DOHH2 (cell line): ENCODE measurements around the gene OR5P2.
"Not testable (repeated sequence)": the region's sequence is repeated elsewhere in the genome, so short reads cannot be mapped to it uniquely, and the experiment has no call there.

Experiments
- H3F3A ChIP-seq: fragments of 200-600 bp; sonication (generic), shearing (Covaris generic); 2 replicates; pipeline ENCODE4 v1.6.0; 2016; ENCODE audit warnings: antibody characterized with exemption, mild to moderate bottlenecking; ENCODE audit not compliant: control insufficient read depth, insufficient read depth
- H3K27ac ChIP-seq: fragments of 200-600 bp; sonication (generic); 2 replicates; pipeline ENCODE4 v1.5.1; 2014; ENCODE audit warnings: low read depth, mild to moderate bottlenecking, low read length, moderate library complexity
- H3K27me3 ChIP-seq: fragments of 200-600 bp; sonication (generic); 2 replicates; pipeline ENCODE4 v1.6.1; 2014; ENCODE audit warnings: mild to moderate bottlenecking, low read length, mixed read lengths; ENCODE audit not compliant: control insufficient read depth
- H3K36me3 ChIP-seq: fragments of 200-600 bp; sonication (generic); 2 replicates; pipeline ENCODE4 v1.6.1; 2014; ENCODE audit warnings: mild to moderate bottlenecking, low read length, moderate library complexity, mixed read lengths; ENCODE audit not compliant: control insufficient read depth
- H3K4me1 ChIP-seq: fragments of 200-600 bp; sonication (generic); 2 replicates; pipeline ENCODE4 v1.6.1; 2014; ENCODE audit warnings: mild to moderate bottlenecking, low read length, mixed read lengths; ENCODE audit not compliant: control insufficient read depth
- H3K4me2 ChIP-seq: fragments of 200-600 bp; sonication (generic); 2 replicates; pipeline ENCODE4 v1.6.0; 2014; ENCODE audit warnings: mild to moderate bottlenecking, low read length, moderate library complexity
- H3K4me3 ChIP-seq: fragments of 200-600 bp; sonication (generic); 2 replicates; pipeline ENCODE4 v1.5.1; 2014; ENCODE audit warnings: mild to moderate bottlenecking, low read length, mixed read lengths
- H3K79me2 ChIP-seq: fragments of 200-600 bp; sonication (generic); 2 replicates; pipeline ENCODE4 v1.6.1; 2014; ENCODE audit warnings: mild to moderate bottlenecking, low read length, mixed read lengths; ENCODE audit not compliant: control insufficient read depth
- H3K9me2 ChIP-seq: fragments of 200-600 bp; sonication (generic); replicated peaks from 2 replicates; pipeline ENCODE4 v1.6.1; 2014; ENCODE audit warnings: mild to moderate bottlenecking, low read length, mixed read lengths; ENCODE audit not compliant: control insufficient read depth
- H3K9me3 ChIP-seq: fragments of 200-600 bp; sonication (generic); 2 replicates; pipeline ENCODE4 v1.6.1; 2014; ENCODE audit warnings: antibody characterized with exemption, low read length, mixed read lengths; ENCODE audit not compliant: control insufficient read depth, insufficient read depth
- H4K20me1 ChIP-seq: fragments of 200-600 bp; sonication (generic); 2 replicates; pipeline ENCODE4 v1.6.0; 2014; ENCODE audit warnings: low read depth, mild to moderate bottlenecking, antibody characterized with exemption, low read length, moderate library complexity; ENCODE audit not compliant: control insufficient read depth, insufficient read depth
- EZH2phosphoT487 ChIP-seq: fragments of 200-600 bp; sonication (generic); IDR thresholded peaks from 2 replicates; pipeline ENCODE4 v1.6.1; 2017; ENCODE audit warnings: borderline replicate concordance, mild to moderate bottlenecking, antibody characterized with exemption, low read length, moderate library complexity, mixed read lengths
- TF ChIP-seq, protein P1 (sequence below): fragments of 200-600 bp; sonication (generic); IDR thresholded peaks from one replicate; pipeline ENCODE4 v1.5.1; 2014; ENCODE audit warnings: antibody characterized with exemption, mild to moderate bottlenecking, low read depth, low read length; ENCODE audit not compliant: poor library complexity, severe bottlenecking

Gene OR5P2

DNA sequence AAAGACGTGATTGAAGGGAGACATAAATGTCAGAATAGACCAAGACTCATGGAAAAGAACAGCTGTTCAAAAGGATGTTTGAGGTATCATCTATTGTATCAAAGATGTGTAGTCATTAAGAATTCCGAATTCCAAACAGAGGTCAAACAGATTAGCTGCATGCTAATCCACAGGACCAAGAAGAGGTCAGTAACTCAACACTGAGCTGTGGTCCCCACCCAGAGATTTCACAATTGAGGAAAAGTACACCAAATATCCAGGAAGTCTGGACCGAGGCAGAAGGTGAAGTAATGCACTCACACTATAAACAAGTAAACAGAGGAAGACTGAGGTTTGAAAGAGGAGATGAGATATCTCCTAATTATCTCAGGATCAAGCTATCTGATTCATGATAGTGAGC, 29.6 kb upstream of the OR5P2 start:
- H4K20me1 ChIP-seq = no peaks in the 10 kb centered on the region
- H3K4me2 ChIP-seq = no peak overlapping the region
- H3K27me3 ChIP-seq = no peaks in the 10 kb centered on the region
- H3F3A ChIP-seq = no peaks in the 10 kb centered on the region
- no peak overlapping the region for H3K27ac ChIP-seq
- no peaks in the 10 kb centered on the region for H3K36me3 ChIP-seq
- no peaks in the 10 kb centered on the region for H3K9me3 ChIP-seq
- no peak overlapping the region for H3K4me3 ChIP-seq
- H3K79me2 ChIP-seq = no peaks in the 10 kb centered on the region
- H3K4me1 ChIP-seq = no peaks in the 10 kb centered on the region
- H3K9me2 ChIP-seq = no peaks in the 10 kb centered on the region
- no peak for TF ChIP-seq EZH2phosphoT487
- TF ChIP-seq, protein P1, sequence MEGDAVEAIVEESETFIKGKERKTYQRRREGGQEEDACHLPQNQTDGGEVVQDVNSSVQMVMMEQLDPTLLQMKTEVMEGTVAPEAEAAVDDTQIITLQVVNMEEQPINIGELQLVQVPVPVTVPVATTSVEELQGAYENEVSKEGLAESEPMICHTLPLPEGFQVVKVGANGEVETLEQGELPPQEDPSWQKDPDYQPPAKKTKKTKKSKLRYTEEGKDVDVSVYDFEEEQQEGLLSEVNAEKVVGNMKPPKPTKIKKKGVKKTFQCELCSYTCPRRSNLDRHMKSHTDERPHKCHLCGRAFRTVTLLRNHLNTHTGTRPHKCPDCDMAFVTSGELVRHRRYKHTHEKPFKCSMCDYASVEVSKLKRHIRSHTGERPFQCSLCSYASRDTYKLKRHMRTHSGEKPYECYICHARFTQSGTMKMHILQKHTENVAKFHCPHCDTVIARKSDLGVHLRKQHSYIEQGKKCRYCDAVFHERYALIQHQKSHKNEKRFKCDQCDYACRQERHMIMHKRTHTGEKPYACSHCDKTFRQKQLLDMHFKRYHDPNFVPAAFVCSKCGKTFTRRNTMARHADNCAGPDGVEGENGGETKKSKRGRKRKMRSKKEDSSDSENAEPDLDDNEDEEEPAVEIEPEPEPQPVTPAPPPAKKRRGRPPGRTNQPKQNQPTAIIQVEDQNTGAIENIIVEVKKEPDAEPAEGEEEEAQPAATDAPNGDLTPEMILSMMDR = no peak

DNA sequence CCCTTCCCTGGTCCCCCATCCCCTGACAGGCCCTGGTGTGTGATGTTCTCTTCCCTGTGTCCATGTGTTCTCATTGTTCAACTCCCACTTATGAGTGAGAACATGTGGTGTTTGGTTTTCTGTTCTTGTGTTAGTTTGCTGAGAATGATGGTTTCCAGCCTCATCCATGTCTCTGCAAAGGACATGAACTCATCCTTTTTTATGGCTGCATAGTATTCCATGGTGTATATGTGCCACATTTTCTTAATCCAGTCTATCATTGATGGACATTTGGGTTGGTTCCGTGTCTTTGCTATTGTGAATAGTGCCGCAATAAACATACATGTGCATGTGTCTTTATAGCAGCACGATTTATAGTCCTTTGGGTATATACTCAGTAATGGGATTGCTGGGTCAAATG, 23.7 kb upstream of the OR5P2 start:
- not testable (repeated sequence) for H3K9me2 ChIP-seq, H3K36me3 ChIP-seq, H3K4me1 ChIP-seq, H3K4me2 ChIP-seq, H4K20me1 ChIP-seq, H3K27me3 ChIP-seq, H3K27ac ChIP-seq, H3K9me3 ChIP-seq, H3F3A ChIP-seq, H3K4me3 ChIP-seq, H3K79me2 ChIP-seq

DNA sequence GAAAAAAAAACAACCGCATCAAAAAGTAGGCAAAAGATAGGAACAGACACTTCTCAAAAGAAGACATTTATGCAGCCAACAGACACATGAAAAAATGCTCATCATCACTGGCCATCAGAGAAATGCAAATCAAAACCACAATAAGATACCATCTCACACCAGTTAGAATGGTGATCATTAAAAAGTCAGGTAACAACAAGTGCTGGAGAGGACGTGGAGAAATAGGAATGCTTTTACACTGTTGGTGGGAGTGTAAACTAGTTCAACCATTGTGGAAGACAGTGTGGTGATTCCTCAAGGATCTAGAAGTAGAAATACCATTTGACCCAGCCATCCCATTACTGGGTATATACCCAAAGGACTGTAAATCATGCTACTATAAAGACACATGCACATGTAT, 18.2 kb upstream of the OR5P2 start:
- H3F3A ChIP-seq, H3K9me3 ChIP-seq, H3K9me2 ChIP-seq: not testable (repeated sequence)

DNA sequence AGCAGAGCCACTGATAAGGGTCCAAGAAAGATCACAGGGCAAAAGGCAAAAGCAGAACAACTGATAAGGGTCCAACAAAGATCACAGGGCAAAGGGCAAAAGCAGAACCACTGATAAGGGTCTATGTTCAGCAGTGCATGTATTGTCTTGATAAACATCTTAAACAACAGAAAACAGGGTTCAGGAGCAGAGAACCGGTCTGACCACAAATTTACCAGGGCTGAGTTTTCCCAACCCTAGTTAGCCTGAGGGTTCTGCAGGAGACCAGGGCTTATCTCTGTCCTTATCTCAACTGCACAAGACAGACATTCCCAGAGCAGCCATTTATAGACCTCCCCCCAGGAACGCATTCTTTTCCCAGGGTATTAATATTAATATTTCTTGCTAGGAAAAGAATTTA, 13.6 kb upstream of the OR5P2 start:
- not testable (repeated sequence) for H3K9me2 ChIP-seq, H3K27me3 ChIP-seq, H3K4me3 ChIP-seq, H3K9me3 ChIP-seq, H3K27ac ChIP-seq, H3K79me2 ChIP-seq, H3F3A ChIP-seq, H3K4me1 ChIP-seq, H3K4me2 ChIP-seq, H3K36me3 ChIP-seq, H4K20me1 ChIP-seq

More for the DNA sequence above, 18.2 kb upstream of the OR5P2 start:
- not testable (repeated sequence) for H4K20me1 ChIP-seq, H3K27me3 ChIP-seq, H3K4me2 ChIP-seq, H3K79me2 ChIP-seq, H3K4me1 ChIP-seq, H3K4me3 ChIP-seq, H3K27ac ChIP-seq, H3K36me3 ChIP-seq

DNA sequence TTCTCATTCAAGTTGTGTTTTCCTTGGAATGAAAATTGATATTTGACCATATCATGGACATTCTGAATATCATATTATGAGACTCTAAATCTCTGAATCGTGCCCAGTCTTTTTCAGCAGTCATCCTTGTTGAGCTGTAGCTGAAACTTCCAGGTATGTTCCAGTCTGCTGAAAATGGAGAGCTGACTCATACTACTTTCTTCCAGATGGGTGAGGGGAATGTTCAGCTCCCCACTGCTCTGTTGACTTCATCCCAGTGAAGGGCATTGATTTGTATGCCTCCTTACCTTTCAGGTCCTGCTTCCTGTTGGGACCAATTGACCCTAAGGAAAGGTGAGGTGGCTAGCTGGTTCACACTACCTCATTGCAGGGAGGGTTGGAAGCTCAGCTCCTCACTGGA, 3.5 kb downstream of the OR5P2 start:
- H4K20me1 ChIP-seq = no peaks in the 10 kb centered on the region
- H3F3A ChIP-seq = no peaks in the 10 kb centered on the region
- H3K4me1 ChIP-seq = no peaks in the 10 kb centered on the region
- no peaks in the 10 kb centered on the region for H3K9me2 ChIP-seq
- H3K9me3 ChIP-seq = no peaks in the 10 kb centered on the region
- H3K36me3 ChIP-seq = no peaks in the 10 kb centered on the region
- no peaks in the 10 kb centered on the region for H3K79me2 ChIP-seq
- H3K4me3 ChIP-seq = no peak overlapping the region
- no peak overlapping the region for H3K4me2 ChIP-seq
- TF ChIP-seq, protein P1 = no peak
- no peak for TF ChIP-seq EZH2phosphoT487
- H3K27ac ChIP-seq = no peak overlapping the region
- H3K27me3 ChIP-seq = peaks cover 4% of the 10 kb centered on the region; the same call in 1 of the 2 replicates
